ENCODE measurements around the gene CCR4.
"Not testable (repeated sequence)": the region's sequence is repeated elsewhere in the genome, so short reads cannot be mapped to it uniquely, and the experiment has no call there.

The CCR4 gene

GRCh38 chr3:32948625-32949445 is 2.6 kb upstream of the CCR4 start:
- DNase-seq (ENCODE audit: extremely low spot score, insufficient read length, low read depth) (no peak), FAIRE-seq (no peak)

GRCh38 chr3:32950516-32950915 is 928 bp upstream of the CCR4 start:
- no peak for DNase-seq (ENCODE audit: extremely low spot score, insufficient read length, low read depth)
- FAIRE-seq = no peak

- DNase-seq (ENCODE audit: extremely low spot score, insufficient read length, low read depth) (no peak), FAIRE-seq (no peak)
Measured at GRCh38 chr3:32952369-32953077, 1.1 kb downstream of the CCR4 start.

GRCh38 chr3:32954506-32954905 is 3.1 kb downstream of the CCR4 start:
- no peak for DNase-seq (ENCODE audit: extremely low spot score, insufficient read length, low read depth)
- no peak for FAIRE-seq

- FAIRE-seq = no peak
- no peak for DNase-seq (ENCODE audit: extremely low spot score, insufficient read length, low read depth)
Measured at GRCh38 chr3:32956750-32957570, 5.5 kb downstream of the CCR4 start.

GRCh38 chr3:32958509-32958908 is 7.1 kb downstream of the CCR4 start:
- DNase-seq (ENCODE audit: extremely low spot score, insufficient read length, low read depth) = no peak
- no peak for FAIRE-seq

GRCh38 chr3:32959371-32959770 is 7.9 kb downstream of the CCR4 start:
- no peak for FAIRE-seq
- no peak for DNase-seq (ENCODE audit: extremely low spot score, insufficient read length, low read depth)

- FAIRE-seq (peak; percentile 44), DNase-seq (ENCODE audit: extremely low spot score, insufficient read length, low read depth) (no peak)
Measured at GRCh38 chr3:32960404-32961170, 9.1 kb downstream of the CCR4 start.

GRCh38 chr3:32961189-32961715 is 9.8 kb downstream of the CCR4 start:
- DNase-seq (ENCODE audit: extremely low spot score, insufficient read length, low read depth) (no peak), FAIRE-seq (no peak)

- DNase-seq (ENCODE audit: extremely low spot score, insufficient read length, low read depth) (no peak), FAIRE-seq (no peak)
Measured at GRCh38 chr3:32963871-32964270, 12.4 kb downstream of the CCR4 start.

GRCh38 chr3:32964781-32965180 is 13.3 kb downstream of the CCR4 start:
- not testable (repeated sequence) for FAIRE-seq; DNase-seq (ENCODE audit: extremely low spot score, insufficient read length, low read depth)

GRCh38 chr3:32965617-32966213 is 14.3 kb downstream of the CCR4 start:
- not testable (repeated sequence) for FAIRE-seq; DNase-seq (ENCODE audit: extremely low spot score, insufficient read length, low read depth)

GRCh38 chr3:32966627-32967026 is 15.2 kb downstream of the CCR4 start:
- not testable (repeated sequence) for FAIRE-seq; DNase-seq (ENCODE audit: extremely low spot score, insufficient read length, low read depth)

- FAIRE-seq (no peak), DNase-seq (ENCODE audit: extremely low spot score, insufficient read length, low read depth) (no peak)
Measured at GRCh38 chr3:32968166-32968919, 16.9 kb downstream of the CCR4 start.

- DNase-seq (ENCODE audit: extremely low spot score, insufficient read length, low read depth) (no peak), FAIRE-seq (no peak)
Measured at GRCh38 chr3:32968920-32969389, 17.5 kb downstream of the CCR4 start.

GRCh38 chr3:32969656-32970055 is 18.2 kb downstream of the CCR4 start:
- FAIRE-seq = no peak

GRCh38 chr3:32971291-32971690 is 19.8 kb downstream of the CCR4 start:
- DNase-seq (ENCODE audit: extremely low spot score, insufficient read length, low read depth); FAIRE-seq: not testable (repeated sequence)

More at GRCh38 chr3:32969656-32970055, 18.2 kb downstream of the CCR4 start:
- no peak for DNase-seq (ENCODE audit: extremely low spot score, insufficient read length, low read depth)

GRCh38 chr3:32972482-32973146 is 21.2 kb downstream of the CCR4 start:
- DNase-seq (ENCODE audit: extremely low spot score, insufficient read length, low read depth) (no peak), FAIRE-seq (no peak)

Data from GM18507 (cell line).